ENCODE data around the gene CHMP4B.

DNA sequence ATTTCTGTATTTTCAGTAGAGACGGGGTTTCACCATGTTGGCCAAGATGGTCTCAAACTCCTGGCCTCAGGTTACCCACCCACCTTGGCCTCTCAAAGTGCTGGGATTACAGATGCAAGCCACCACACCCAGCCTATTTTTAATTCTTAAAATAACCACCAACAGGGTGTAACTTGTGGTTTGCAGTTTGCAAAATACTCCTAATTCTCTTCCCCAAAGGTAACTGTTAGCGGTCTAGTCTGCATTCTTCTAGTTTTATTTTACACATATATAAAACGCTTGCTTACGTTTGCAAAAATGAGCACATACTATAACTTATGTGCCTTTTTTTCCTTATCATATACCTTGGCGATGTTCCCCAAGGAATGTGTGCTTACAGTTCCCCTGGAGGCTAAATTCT is 25.6 kb upstream of the CHMP4B start:
- TF ChIP-seq, protein P1, sequence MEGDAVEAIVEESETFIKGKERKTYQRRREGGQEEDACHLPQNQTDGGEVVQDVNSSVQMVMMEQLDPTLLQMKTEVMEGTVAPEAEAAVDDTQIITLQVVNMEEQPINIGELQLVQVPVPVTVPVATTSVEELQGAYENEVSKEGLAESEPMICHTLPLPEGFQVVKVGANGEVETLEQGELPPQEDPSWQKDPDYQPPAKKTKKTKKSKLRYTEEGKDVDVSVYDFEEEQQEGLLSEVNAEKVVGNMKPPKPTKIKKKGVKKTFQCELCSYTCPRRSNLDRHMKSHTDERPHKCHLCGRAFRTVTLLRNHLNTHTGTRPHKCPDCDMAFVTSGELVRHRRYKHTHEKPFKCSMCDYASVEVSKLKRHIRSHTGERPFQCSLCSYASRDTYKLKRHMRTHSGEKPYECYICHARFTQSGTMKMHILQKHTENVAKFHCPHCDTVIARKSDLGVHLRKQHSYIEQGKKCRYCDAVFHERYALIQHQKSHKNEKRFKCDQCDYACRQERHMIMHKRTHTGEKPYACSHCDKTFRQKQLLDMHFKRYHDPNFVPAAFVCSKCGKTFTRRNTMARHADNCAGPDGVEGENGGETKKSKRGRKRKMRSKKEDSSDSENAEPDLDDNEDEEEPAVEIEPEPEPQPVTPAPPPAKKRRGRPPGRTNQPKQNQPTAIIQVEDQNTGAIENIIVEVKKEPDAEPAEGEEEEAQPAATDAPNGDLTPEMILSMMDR (IDR thresholded peaks at IDR 0.05), result no peak
- TF ChIP-seq POLR2A (IDR thresholded peaks at IDR 0.05) (no peak), POLR2AphosphoS5 (IDR thresholded peaks at IDR 0.05) (no peak)
